ENCODE results near the gene RLN3.

- TF ChIP-seq EZH2phosphoT487 (IDR thresholded peaks at IDR 0.05; ENCODE audit: borderline replicate concordance, low read length) (no peak), CTCF (conservative IDR thresholded peaks at IDR 0.05; ENCODE audit: low read depth, low read length) (no peak), EZH2 (IDR thresholded peaks at IDR 0.05; ENCODE audit: low read length, unreplicated experiment) (no peak)
These were observed 41.5 kb upstream of the RLN3 start for GRCh38 chr19:13986348-13986904.

Measured in PC-3 (cell line).